Measurements from ENCODE around the gene EFCAB9. TPM values are rescaled to one million over a fixed set of nuclear protein-coding genes. Genes with fewer than 3 reads are reported as not detected.

Gene EFCAB9
- total and polyA plus RNA-seq, 2 experiments from 2014 or later = not detected

- Histone ChIP-seq H3K27me3 (replicated peaks; ENCODE audit: insufficient read depth) (no peaks in the 10 kb centered on the region), H3F3A (ENCODE audit: insufficient read depth) (0 out of 2 replicates have a peak, but pooled peaks cover under 1% of the 10 kb centered on the region), H3K4me2 (ENCODE audit: unreplicated experiment) (no peak overlapping the region), H3K9me3 (ENCODE audit: low read depth) (no peaks in the 10 kb centered on the region), H3K79me2 (ENCODE audit: insufficient read depth) (peaks cover 100% of the 10 kb centered on the region), H4K20me1 (ENCODE audit: insufficient read depth) (no peaks in the 10 kb centered on the region; the same call in 1 of the 2 replicates), H3K36me3 (ENCODE audit: low read depth) (no peaks in the 10 kb centered on the region), H3K4me1 (ENCODE audit: insufficient read depth) (peaks cover 7% of the 10 kb centered on the region), H3K9ac (no peak overlapping the region), H3K9me2 (ENCODE audit: insufficient read depth) (no peaks in the 10 kb centered on the region), H2AFZ (no peak overlapping the region), H3K27ac (no peak overlapping the region), H3K4me3 (no peak overlapping the region)
- no peak for DNase-seq
- 95 to 97% methylated on average over 9 of the region's 9 CpGs for WGBS, 2 experiments (ENCODE audit: low coverage in 1 of 2, low lambda C conversion rate in 2 of 2, missing lambda C conversion rate in 2 of 2)
- no peak for TF ChIP-seq EZH2phosphoT487 (IDR thresholded peaks at IDR 0.05; ENCODE audit: insufficient read depth, low read depth)
- TF ChIP-seq EZH2 (IDR thresholded peaks at IDR 0.05; ENCODE audit: insufficient read depth, poor library complexity, severe bottlenecking) = no peak
- in situ Hi-C loops (cut with MboI) = no loop called here
Measured at GRCh38 chr5:172180936-172181335, 13.0 kb upstream of the EFCAB9 start.

- TF ChIP-seq EZH2 (IDR thresholded peaks at IDR 0.05; ENCODE audit: insufficient read depth, poor library complexity, severe bottlenecking) (no peak), EZH2phosphoT487 (IDR thresholded peaks at IDR 0.05; ENCODE audit: insufficient read depth, low read depth) (no peak)
- Histone ChIP-seq H3K36me3 (ENCODE audit: low read depth) (no peaks in the 10 kb centered on the region), H3K27me3 (replicated peaks; ENCODE audit: insufficient read depth) (no peaks in the 10 kb centered on the region), H4K20me1 (ENCODE audit: insufficient read depth) (no peaks in the 10 kb centered on the region; the same call in 1 of the 2 replicates), H3K79me2 (ENCODE audit: insufficient read depth) (peaks cover 100% of the 10 kb centered on the region), H3K27ac (no peak overlapping the region), H3K4me1 (ENCODE audit: insufficient read depth) (peaks cover 14% of the 10 kb centered on the region), H2AFZ (no peak overlapping the region), H3K9me3 (ENCODE audit: low read depth) (no peaks in the 10 kb centered on the region), H3K4me3 (no peak overlapping the region), H3K9ac (no peak overlapping the region), H3K4me2 (ENCODE audit: unreplicated experiment) (no peak overlapping the region), H3K9me2 (ENCODE audit: insufficient read depth) (no peaks in the 10 kb centered on the region), H3F3A (ENCODE audit: insufficient read depth) (peaks cover 10% of the 10 kb centered on the region)
- in situ Hi-C loops (cut with MboI) = no loop called here
- DNase-seq = no peak
- 97 to 100% methylated on average over 4 to 6 of the region's 6 CpGs for WGBS, 2 experiments (ENCODE audit: low coverage in 1 of 2, low lambda C conversion rate in 2 of 2, missing lambda C conversion rate in 2 of 2)
Measured at GRCh38 chr5:172182291-172182690, 11.7 kb upstream of the EFCAB9 start.

- TF ChIP-seq EZH2phosphoT487 (IDR thresholded peaks at IDR 0.05; ENCODE audit: insufficient read depth, low read depth) (no peak), EZH2 (IDR thresholded peaks at IDR 0.05; ENCODE audit: insufficient read depth, poor library complexity, severe bottlenecking) (no peak)
- H2AFZ ChIP-seq = no peak overlapping the region
- H3K9ac ChIP-seq = no peak overlapping the region
- 97 to 98% methylated on average over 4 of the region's 4 CpGs for whole genome bisulfite sequencing, 2 experiments (ENCODE audit: low coverage in 1 of 2, low lambda C conversion rate in 2 of 2, missing lambda C conversion rate in 2 of 2)
- no peaks in the 10 kb centered on the region; the same call in 1 of the 2 replicates for H4K20me1 ChIP-seq (ENCODE audit: insufficient read depth)
- H3F3A ChIP-seq (ENCODE audit: insufficient read depth) = peaks cover 10% of the 10 kb centered on the region
- H3K4me3 ChIP-seq = no peak overlapping the region
- no peaks in the 10 kb centered on the region for H3K27me3 ChIP-seq (replicated peaks; ENCODE audit: insufficient read depth)
- no peaks in the 10 kb centered on the region for H3K36me3 ChIP-seq (ENCODE audit: low read depth)
- no peak overlapping the region for H3K4me2 ChIP-seq (ENCODE audit: unreplicated experiment)
- H3K27ac ChIP-seq = no peak overlapping the region
- peaks cover 85% of the 10 kb centered on the region for H3K79me2 ChIP-seq (ENCODE audit: insufficient read depth)
- DNase-seq = no peak
- H3K4me1 ChIP-seq (ENCODE audit: insufficient read depth) = peaks cover 14% of the 10 kb centered on the region
- H3K9me3 ChIP-seq (ENCODE audit: low read depth) = no peaks in the 10 kb centered on the region
- no peaks in the 10 kb centered on the region for H3K9me2 ChIP-seq (ENCODE audit: insufficient read depth)
- in situ Hi-C loops (cut with MboI) = no loop called here
Measured at GRCh38 chr5:172183881-172184280, 10.1 kb upstream of the EFCAB9 start.

- Histone ChIP-seq H3K9ac (no peak overlapping the region), H3K9me2 (ENCODE audit: insufficient read depth) (no peaks in the 10 kb centered on the region), H3K9me3 (ENCODE audit: low read depth) (no peaks in the 10 kb centered on the region), H3K4me2 (ENCODE audit: unreplicated experiment) (no peak overlapping the region), H3K4me3 (no peak overlapping the region), H3K27ac (no peak overlapping the region), H2AFZ (no peak overlapping the region), H3K27me3 (replicated peaks; ENCODE audit: insufficient read depth) (no peaks in the 10 kb centered on the region), H3F3A (ENCODE audit: insufficient read depth) (peaks cover 10% of the 10 kb centered on the region), H4K20me1 (ENCODE audit: insufficient read depth) (no peaks in the 10 kb centered on the region; the same call in 1 of the 2 replicates), H3K79me2 (ENCODE audit: insufficient read depth) (peaks cover 73% of the 10 kb centered on the region), H3K4me1 (ENCODE audit: insufficient read depth) (peaks cover 14% of the 10 kb centered on the region), H3K36me3 (ENCODE audit: low read depth) (no peaks in the 10 kb centered on the region)
- TF ChIP-seq EZH2phosphoT487 (IDR thresholded peaks at IDR 0.05; ENCODE audit: insufficient read depth, low read depth) = no peak
- TF ChIP-seq EZH2 (IDR thresholded peaks at IDR 0.05; ENCODE audit: insufficient read depth, poor library complexity, severe bottlenecking) = no peak
- in situ Hi-C loops (cut with MboI) = no loop called here
- DNase-seq = no peak
- 92 to 94% methylated on average over 10 of the region's 10 CpGs for WGBS, 2 experiments (ENCODE audit: low coverage in 1 of 2, low lambda C conversion rate in 2 of 2, missing lambda C conversion rate in 2 of 2)
Measured at GRCh38 chr5:172185096-172185461, 8.9 kb upstream of the EFCAB9 start.

Data from GM23248 (cell line).